ENCODE measurements around the gene HES5. TPM values are rescaled to one million over a fixed set of nuclear protein-coding genes. Genes with fewer than 3 reads are reported as not detected.
A peak's percentile ranks its signal among the peaks of the same experiment; 100 is the strongest.

HES5 gene
- total RNA-seq, 4 donors from 2014 or later: 0.19 to 0.33 TPM; not detected in 2

- H3K27ac ChIP-seq (replicated peaks in 1 of 4): no peak overlapping the region
- H3K4me1 ChIP-seq: peaks cover 21 to 28% (median 22%) of the 10 kb centered on the region in 4 donors
- no peaks in the 10 kb centered on the region for H3K9me3 ChIP-seq
- DNase-seq (ENCODE audit: extremely low spot score): no peak
- no peaks in the 10 kb centered on the region for H3K36me3 ChIP-seq
- intact Hi-C loops (cut with DNase I): no loop called here
- TF ChIP-seq POLR2A (IDR thresholded peaks at IDR 0.05; ENCODE audit: low read depth) (no peak), CTCF (IDR thresholded peaks at IDR 0.05) (no peak), POLR2AphosphoS5 (IDR thresholded peaks at IDR 0.05) (no peak), EP300 (IDR thresholded peaks at IDR 0.05) (no peak)
- H3K4me3 ChIP-seq: no peak overlapping the region
- peaks cover 7 to 99% (median 30%) of the 10 kb centered on the region in 4 donors for H3K27me3 ChIP-seq
- 51% methylated on average over 5 of the region's 7 CpGs for WGBS
These were observed 4.2 kb upstream of the HES5 start for GRCh38 chr1:2534315-2534686.

- intact Hi-C loops (cut with DNase I): no loop called here
- TF ChIP-seq POLR2A (IDR thresholded peaks at IDR 0.05; ENCODE audit: low read depth): no peak
- no peak for DNase-seq (ENCODE audit: extremely low spot score)
These were observed 3.3 kb upstream of the HES5 start for GRCh38 chr1:2533365-2533764.

GRCh38 chr1:2532485-2533160 lies 2.6 kb upstream of the HES5 start:
- TF ChIP-seq EP300 (IDR thresholded peaks at IDR 0.05): no peak
- Histone ChIP-seq H3K27me3 (peaks cover 7 to 99% (median 42%) of the 10 kb centered on the region in 4 donors), H3K9me3 (no peaks in the 10 kb centered on the region), H3K4me3 (no peak overlapping the region), H3K27ac (replicated peaks in 1 of 4) (no peak overlapping the region), H3K4me1 (peaks cover 37 to 45% (median 38%) of the 10 kb centered on the region in 4 donors), H3K36me3 (no peaks in the 10 kb centered on the region)
- 65% methylated on average over 4 of the region's 23 CpGs for WGBS
- intact Hi-C loops (cut with DNase I): no loop called here
- DNase-seq (ENCODE audit: extremely low spot score): no peak

More at GRCh38 chr1:2533365-2533764, 3.3 kb upstream of the HES5 start:
- H3K4me3 ChIP-seq: no peak overlapping the region
- H3K27ac ChIP-seq (replicated peaks in 1 of 4): no peak overlapping the region
- no peaks in the 10 kb centered on the region for H3K9me3 ChIP-seq
- H3K27me3 ChIP-seq: peaks cover 7 to 99% (median 37%) of the 10 kb centered on the region in 4 donors
- 75% methylated on average over 9 of the region's 11 CpGs for WGBS
- H3K4me1 ChIP-seq: peaks cover 30 to 37% (median 30%) of the 10 kb centered on the region in 4 donors
- no peaks in the 10 kb centered on the region for H3K36me3 ChIP-seq

GRCh38 chr1:2530513-2531361 lies 674 bp upstream of the HES5 start:
- no peaks in the 10 kb centered on the region for H3K9me3 ChIP-seq
- no peak for DNase-seq (ENCODE audit: extremely low spot score)
- 14% methylated on average over 13 of the region's 30 CpGs for WGBS
- H3K36me3 ChIP-seq: no peaks in the 10 kb centered on the region
- TF ChIP-seq POLR2A (IDR thresholded peaks at IDR 0.05; ENCODE audit: low read depth): no peak
- TF ChIP-seq EP300 (IDR thresholded peaks at IDR 0.05): no peak
- TF ChIP-seq CTCF (IDR thresholded peaks at IDR 0.05): no peak
- TF ChIP-seq POLR2AphosphoS5 (IDR thresholded peaks at IDR 0.05): no peak
- H3K27me3 ChIP-seq: peaks cover 7 to 84% (median 42%) of the 10 kb centered on the region in 4 donors
- H3K4me3 ChIP-seq: peak overlapping the region; percentile 42 to 57 (median 44)
- intact Hi-C loops (cut with DNase I): no loop called here
- no peak overlapping the region for H3K27ac ChIP-seq (replicated peaks in 1 of 4)
- H3K4me1 ChIP-seq: peaks cover 49 to 59% (median 50%) of the 10 kb centered on the region in 4 donors

GRCh38 chr1:2528966-2529783 lies 888 bp downstream of the HES5 start:
- Histone ChIP-seq H3K27ac (replicated peaks in 1 of 4) (peak overlapping the region in 3 of 4 donors; percentile 30 to 34 (median 31)), H3K4me3 (peak overlapping the region; percentile 42 to 57 (median 44)), H3K36me3 (no peaks in the 10 kb centered on the region), H3K4me1 (peaks cover 56 to 74% (median 65%) of the 10 kb centered on the region in 4 donors), H3K9me3 (no peaks in the 10 kb centered on the region), H3K27me3 (peaks cover 7 to 68% (median 38%) of the 10 kb centered on the region in 4 donors)
- DNase-seq (ENCODE audit: extremely low spot score): no peak
- WGBS: 23% methylated on average over 8 of the region's 84 CpGs
- no peak for TF ChIP-seq EP300 (IDR thresholded peaks at IDR 0.05)
- TF ChIP-seq CTCF (IDR thresholded peaks at IDR 0.05): no peak
- no peak for TF ChIP-seq POLR2AphosphoS5 (IDR thresholded peaks at IDR 0.05)
- intact Hi-C loops (cut with DNase I): loop anchor here (5.0 kb wide), 1 partner anchor 117 kb away; the partner anchor contains the start of gene PEX10
